Testis (tissue), 3 donors: Measurements from ENCODE around the gene TTC28. TPM values are rescaled to one million over a fixed set of nuclear protein-coding genes. Genes with fewer than 3 reads are reported as not detected.
"Not testable (repeated sequence)": the region's sequence is repeated elsewhere in the genome, so short reads cannot be mapped to it uniquely, and the experiment has no call there.

Source experiments
- DNase-seq: peaks from one replicate; pipeline ENCODE4 v3.0.0-alpha.2; 2019
- H3K27ac ChIP-seq, 2 donors: fragments of 200-600 bp; sonication (generic); one replicate each; pipeline ENCODE4 v1.5.1; 2019
- H3K27me3 ChIP-seq: fragments of 200-600 bp; sonication (generic); one replicate; pipeline ENCODE4 v1.5.1; 2019
- H3K36me3 ChIP-seq: fragments of 200-600 bp; sonication (generic); one replicate; pipeline ENCODE4 v1.5.1; 2017; ENCODE audit warnings: low read depth; ENCODE audit errors: missing control alignments
- H3K4me1 ChIP-seq: fragments of 200-600 bp; sonication (generic); one replicate; pipeline ENCODE4 v1.5.1; 2019
- H3K4me3 ChIP-seq, 2 donors: fragments of 200-600 bp; sonication (generic); one replicate each; pipeline ENCODE4 v1.5.1; 2017 to 2019
- H3K9me3 ChIP-seq: fragments of 200-600 bp; sonication (generic); one replicate; pipeline ENCODE4 v1.5.1; 2017
- POLR2A ChIP-seq: fragments of 450-650 bp; IDR thresholded peaks from one replicate; pipeline ENCODE4 v1.6.1; 2017; ENCODE audit warnings: antibody characterized with exemption, mild to moderate bottlenecking, moderate library complexity
- WGBS, 2 donors: methylation state at CpG; one replicate each; pipeline ENCODE4 v1.1.5; 2018; 5-methylcytosine and 5-hydroxymethylcytosine counted together
- intact Hi-C: fragments of 100-400 bp; cut with DNase I; formaldehyde crosslinking; loops from one replicate; pipeline ENCODE4 v1.15.1; 2023; ENCODE audit warnings: low total_unique reads
- polyA plus RNA-seq: library from polyadenylated mRNA; stranded (reverse); fragments of 350-450 nt; fragmentation: Illumina TruSeq; extraction: RNeasy Lipid Tissue Mini Kit (QIAGEN cat#74804); gene quantifications from one replicate; pipeline ENCODE4 v1.2.3, GENCODE V29; 2014; ENCODE audit warnings: low read depth, low replicate concordance; ENCODE audit not compliant: insufficient read depth
- total RNA-seq, 2 donors: library from RNA; depleted of rRNA; stranded (reverse); fragments of >200 nt; gene quantifications; one replicate each; pipeline ENCODE4 v1.2.3, GENCODE V29; 2016
- TF ChIP-seq, protein P1 (sequence below), 3 experiments: fragments of 450-650 bp in 2 of 3; fragments of 200-600 bp in 1 of 3; sonication (generic) in 1 of 3; IDR thresholded peaks; one replicate each; pipeline ENCODE4 v1.5.1; 2016 to 2019; ENCODE audit warnings: antibody characterized with exemption in 3 of 3, mild to moderate bottlenecking in 2 of 3, moderate library complexity in 1 of 3

Gene TTC28
- total and polyA plus RNA-seq, 3 donors from 2014 or later: 29.4 to 121 (median 75.5) TPM

DNA sequence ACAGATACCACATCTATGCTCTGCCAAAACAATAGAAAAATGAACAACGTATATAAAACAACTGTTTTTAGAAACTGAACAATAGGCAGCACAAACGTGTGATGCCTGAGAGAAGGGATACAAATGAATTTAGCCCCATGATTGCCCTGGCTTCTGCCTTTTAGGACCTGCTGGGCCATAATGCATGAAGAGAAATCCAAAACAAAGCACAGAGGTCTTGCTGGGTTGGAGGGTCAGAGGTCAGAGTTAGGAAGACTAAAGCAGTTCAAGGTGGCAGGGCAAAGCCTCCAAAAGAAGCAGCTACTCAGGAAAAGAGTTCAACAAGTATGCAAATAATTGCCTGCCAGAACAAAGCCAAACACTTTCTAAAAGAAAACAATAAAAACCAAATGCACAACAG lies 138.5 kb downstream of the TTC28 start:
- no peak overlapping the region for H3K27ac ChIP-seq
- no peaks in the 10 kb centered on the region for H3K27me3 ChIP-seq
- DNase-seq: no peak
- WGBS, 2 donors: 77 to 81% methylated on average over 2 of the region's 2 CpGs
- no peaks in the 10 kb centered on the region for H3K9me3 ChIP-seq
- no peaks in the 10 kb centered on the region for H3K36me3 ChIP-seq
- H3K4me1 ChIP-seq: no peaks in the 10 kb centered on the region
- no peak overlapping the region for H3K4me3 ChIP-seq
- intact Hi-C loops: no loop called here
- TF ChIP-seq, protein P1, sequence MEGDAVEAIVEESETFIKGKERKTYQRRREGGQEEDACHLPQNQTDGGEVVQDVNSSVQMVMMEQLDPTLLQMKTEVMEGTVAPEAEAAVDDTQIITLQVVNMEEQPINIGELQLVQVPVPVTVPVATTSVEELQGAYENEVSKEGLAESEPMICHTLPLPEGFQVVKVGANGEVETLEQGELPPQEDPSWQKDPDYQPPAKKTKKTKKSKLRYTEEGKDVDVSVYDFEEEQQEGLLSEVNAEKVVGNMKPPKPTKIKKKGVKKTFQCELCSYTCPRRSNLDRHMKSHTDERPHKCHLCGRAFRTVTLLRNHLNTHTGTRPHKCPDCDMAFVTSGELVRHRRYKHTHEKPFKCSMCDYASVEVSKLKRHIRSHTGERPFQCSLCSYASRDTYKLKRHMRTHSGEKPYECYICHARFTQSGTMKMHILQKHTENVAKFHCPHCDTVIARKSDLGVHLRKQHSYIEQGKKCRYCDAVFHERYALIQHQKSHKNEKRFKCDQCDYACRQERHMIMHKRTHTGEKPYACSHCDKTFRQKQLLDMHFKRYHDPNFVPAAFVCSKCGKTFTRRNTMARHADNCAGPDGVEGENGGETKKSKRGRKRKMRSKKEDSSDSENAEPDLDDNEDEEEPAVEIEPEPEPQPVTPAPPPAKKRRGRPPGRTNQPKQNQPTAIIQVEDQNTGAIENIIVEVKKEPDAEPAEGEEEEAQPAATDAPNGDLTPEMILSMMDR (IDR thresholded peaks at IDR 0.05): no peak
- TF ChIP-seq POLR2A: no peak

DNA sequence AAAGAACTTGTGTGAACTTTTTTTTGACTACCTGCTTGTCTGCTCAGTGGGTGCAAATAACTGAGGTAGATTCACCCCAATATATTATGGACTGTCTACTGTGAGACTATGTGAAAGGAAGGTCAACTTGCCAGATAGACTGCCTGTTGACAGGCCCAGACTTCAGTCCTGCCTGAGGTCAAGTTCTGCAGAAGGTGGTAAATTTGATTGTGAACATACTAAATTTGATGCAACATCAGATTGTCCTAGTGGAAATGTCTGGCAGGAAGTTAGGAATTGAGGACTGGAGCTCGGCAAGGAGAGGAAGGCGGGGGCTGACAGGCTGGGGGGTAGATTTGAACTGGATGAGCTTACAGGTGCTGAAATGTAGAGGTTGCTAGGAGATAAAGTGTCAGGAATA lies 140.7 kb downstream of the TTC28 start:
- H3K9me3 ChIP-seq: no peaks in the 10 kb centered on the region
- no peaks in the 10 kb centered on the region for H3K4me1 ChIP-seq
- no peak overlapping the region for H3K4me3 ChIP-seq
- no peak for TF ChIP-seq POLR2A
- TF ChIP-seq, protein P1 (IDR thresholded peaks at IDR 0.05): no peak
- H3K27me3 ChIP-seq: no peaks in the 10 kb centered on the region
- DNase-seq: no peak
- no peaks in the 10 kb centered on the region for H3K36me3 ChIP-seq
- 93 to 94% methylated on average over 2 of the region's 2 CpGs for WGBS, 2 donors
- intact Hi-C loops: no loop called here
- no peak overlapping the region for H3K27ac ChIP-seq

DNA sequence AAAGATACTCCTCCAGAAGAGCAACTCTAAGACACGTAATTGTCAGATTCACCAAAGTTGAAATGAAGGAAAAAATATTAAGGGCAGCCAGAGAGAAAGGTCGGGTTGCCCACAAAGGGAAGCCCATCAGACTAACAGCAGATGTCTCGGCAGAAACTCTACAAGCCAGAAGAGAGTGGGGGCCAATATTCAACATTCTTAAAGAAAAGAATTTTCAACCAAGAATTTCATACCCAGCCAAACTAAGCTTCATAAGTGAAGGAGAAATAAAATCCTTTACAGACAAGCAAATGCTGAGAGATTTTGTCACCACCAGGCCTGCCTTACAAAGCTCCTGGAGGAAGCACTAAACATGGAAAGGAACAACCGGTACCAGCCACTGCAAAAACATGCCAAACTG lies 149.1 kb downstream of the TTC28 start:
- H3K27me3 ChIP-seq, H3K36me3 ChIP-seq, intact Hi-C loops, DNase-seq, H3K4me3 ChIP-seq, H3K27ac ChIP-seq, H3K4me1 ChIP-seq, H3K9me3 ChIP-seq: not testable (repeated sequence)
- 93 to 94% methylated on average over 4 of the region's 4 CpGs for WGBS, 2 donors

DNA sequence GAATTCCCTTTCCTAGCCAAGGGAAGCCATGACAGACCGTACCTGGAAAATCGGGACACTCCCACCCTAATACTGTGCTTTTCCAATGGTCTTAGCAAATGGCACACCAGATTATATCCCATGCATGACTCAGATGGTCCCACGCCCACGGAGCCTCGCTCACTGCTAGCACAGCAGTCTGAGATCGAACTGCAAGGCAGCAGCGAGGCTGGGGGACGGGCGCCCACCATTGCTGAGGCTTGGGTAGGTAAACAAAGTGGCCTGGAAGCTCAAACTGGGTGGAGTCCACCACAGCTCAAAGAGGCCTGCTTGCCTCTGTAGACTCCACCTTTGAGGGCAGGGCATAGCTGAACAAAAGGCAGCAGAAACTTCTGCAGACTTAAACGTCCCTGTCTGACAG lies 150.5 kb downstream of the TTC28 start:
- WGBS, 2 donors: 93 to 96% methylated on average over 10 of the region's 10 CpGs
- H3K4me1 ChIP-seq, H3K4me3 ChIP-seq, intact Hi-C loops, H3K9me3 ChIP-seq, H3K36me3 ChIP-seq, DNase-seq, H3K27me3 ChIP-seq, H3K27ac ChIP-seq: not testable (repeated sequence)

DNA sequence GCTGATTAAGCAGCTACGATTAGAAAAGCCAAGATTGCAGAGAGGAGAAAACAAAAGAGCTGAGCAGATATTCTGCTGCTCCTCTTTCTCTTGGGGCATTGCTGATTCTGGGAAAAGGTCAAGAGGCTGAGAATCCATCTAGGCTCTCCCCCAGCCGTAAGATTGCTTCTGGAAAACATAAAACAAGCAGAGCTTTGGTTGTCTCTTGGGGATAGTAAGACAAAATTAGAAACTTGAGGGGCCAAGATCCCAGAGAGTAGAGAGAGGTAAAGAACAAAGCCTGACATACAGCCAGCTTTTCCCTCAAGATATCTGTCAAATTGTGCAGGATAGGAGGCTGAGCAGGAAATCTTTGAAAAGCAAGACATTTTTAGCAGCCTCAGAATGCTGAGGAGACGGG lies 158.2 kb downstream of the TTC28 start:
- no peaks in the 10 kb centered on the region for H3K9me3 ChIP-seq
- no peaks in the 10 kb centered on the region for H3K36me3 ChIP-seq
- DNase-seq: no peak
- TF ChIP-seq, protein P1 (IDR thresholded peaks at IDR 0.05): no peak
- TF ChIP-seq POLR2A: no peak
- H3K4me3 ChIP-seq: no peak overlapping the region
- no peaks in the 10 kb centered on the region for H3K4me1 ChIP-seq
- WGBS, 2 donors: 43 to 53% methylated on average over 3 of the region's 3 CpGs
- no peak overlapping the region for H3K27ac ChIP-seq
- intact Hi-C loops: no loop called here
- no peaks in the 10 kb centered on the region for H3K27me3 ChIP-seq

DNA sequence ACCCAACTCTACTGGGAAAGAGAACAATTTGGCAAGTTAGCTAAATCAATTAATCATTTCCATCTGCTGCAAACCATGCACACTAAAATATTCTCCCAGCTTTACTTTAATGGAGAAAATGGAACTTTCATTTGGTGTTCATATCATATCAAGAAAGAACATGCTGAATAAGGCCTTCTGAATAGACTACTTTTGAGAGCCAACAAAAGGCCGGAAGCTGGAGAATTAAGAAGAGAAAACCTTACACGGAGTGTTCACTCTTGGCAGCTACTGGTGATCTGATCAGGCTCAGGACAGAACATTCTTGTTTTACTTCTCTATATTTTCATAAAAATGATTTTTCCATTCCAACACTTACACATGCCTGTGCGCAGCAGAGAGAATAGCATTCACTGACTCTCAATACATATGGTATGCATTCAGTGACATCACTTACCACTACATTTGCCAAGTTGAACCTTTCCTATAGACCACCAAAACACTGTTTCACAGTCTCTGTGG lies 165.3 kb downstream of the TTC28 start:
- intact Hi-C loops: no loop called here
- 30 to 51% methylated on average over 3 of the region's 3 CpGs for WGBS, 2 donors
- TF ChIP-seq, protein P1 (IDR thresholded peaks at IDR 0.05): no peak
- no peak for TF ChIP-seq POLR2A
- Histone ChIP-seq H3K4me3 (no peak overlapping the region), H3K4me1 (no peaks in the 10 kb centered on the region), H3K9me3 (no peaks in the 10 kb centered on the region), H3K27me3 (no peaks in the 10 kb centered on the region), H3K36me3 (no peaks in the 10 kb centered on the region), H3K27ac (peak overlapping the region; percentile 1 to 15)
- peak; percentile 46 for DNase-seq

DNA sequence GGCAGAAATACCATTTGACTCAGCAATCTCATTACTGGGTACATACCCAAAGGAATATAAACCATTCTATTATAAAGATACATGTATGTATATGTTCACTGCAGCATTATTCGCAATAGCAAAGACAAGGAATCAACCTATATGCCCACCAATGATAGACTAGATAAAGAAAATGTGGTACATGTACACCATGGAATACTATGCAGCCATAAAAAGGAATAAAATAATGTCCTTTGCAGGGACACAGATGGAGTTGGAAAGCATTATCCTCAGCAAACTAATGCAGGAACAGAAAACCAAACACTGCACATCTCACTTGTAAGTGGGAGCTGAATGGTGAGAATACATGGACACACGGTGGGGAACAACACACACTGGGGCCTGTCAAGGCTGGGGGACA lies 167.3 kb downstream of the TTC28 start:
- 91 to 98% methylated on average over 2 of the region's 2 CpGs for WGBS, 2 donors
- H3K27me3 ChIP-seq, H3K9me3 ChIP-seq, H3K4me1 ChIP-seq, H3K36me3 ChIP-seq, H3K27ac ChIP-seq, H3K4me3 ChIP-seq, DNase-seq, intact Hi-C loops: not testable (repeated sequence)
